Measurements from ENCODE around the gene PALS2.

The PALS2 gene

GRCh38 chr7:24587853-24588252 lies 14.6 kb downstream of the PALS2 start:
- DNase-seq (ENCODE audit: low read depth in 1 of 2, low spot score in 1 of 2) = peak in 1 of 2 donors; percentile 9

- DNase-seq (ENCODE audit: low read depth in 1 of 2, low spot score in 1 of 2) = no peak
Observed at GRCh38 chr7:24591152-24591551, 17.9 kb downstream of the PALS2 start.

- no peak for DNase-seq (ENCODE audit: low read depth in 1 of 2, low spot score in 1 of 2)
Observed at GRCh38 chr7:24595671-24596418, 22.6 kb downstream of the PALS2 start.

- DNase-seq (ENCODE audit: low read depth in 1 of 2, low spot score in 1 of 2) = no peak
Observed at GRCh38 chr7:24597014-24597413, 23.8 kb downstream of the PALS2 start.

- DNase-seq (ENCODE audit: low read depth in 1 of 2, low spot score in 1 of 2) = no peak
Observed at GRCh38 chr7:24601600-24601999, 28.3 kb downstream of the PALS2 start.

GRCh38 chr7:24602860-24603456 lies 29.7 kb downstream of the PALS2 start:
- no peak for DNase-seq (ENCODE audit: low read depth in 1 of 2, low spot score in 1 of 2)

- DNase-seq (ENCODE audit: low read depth in 1 of 2, low spot score in 1 of 2) = no peak
Observed at GRCh38 chr7:24604630-24605029, 31.4 kb downstream of the PALS2 start.

- no peak for DNase-seq (ENCODE audit: low read depth in 1 of 2, low spot score in 1 of 2)
Observed at GRCh38 chr7:24608504-24608903, 35.3 kb downstream of the PALS2 start.

GRCh38 chr7:24609059-24609458 lies 35.8 kb downstream of the PALS2 start:
- no peak for DNase-seq (ENCODE audit: low read depth in 1 of 2, low spot score in 1 of 2)

- no peak for DNase-seq (ENCODE audit: low read depth in 1 of 2, low spot score in 1 of 2)
Observed at GRCh38 chr7:24609570-24609969, 36.3 kb downstream of the PALS2 start.

- DNase-seq (ENCODE audit: low read depth in 1 of 2, low spot score in 1 of 2) = no peak
Observed at GRCh38 chr7:24611130-24611529, 37.9 kb downstream of the PALS2 start.

GRCh38 chr7:24617957-24618616 lies 44.8 kb downstream of the PALS2 start:
- no peak for DNase-seq (ENCODE audit: low read depth in 1 of 2, low spot score in 1 of 2)

- DNase-seq (ENCODE audit: low read depth in 1 of 2, low spot score in 1 of 2) = no peak
Observed at GRCh38 chr7:24619978-24620377, 46.7 kb downstream of the PALS2 start.

- no peak for DNase-seq (ENCODE audit: low read depth in 1 of 2, low spot score in 1 of 2)
Observed at GRCh38 chr7:24622646-24623182, 49.5 kb downstream of the PALS2 start.
